GM23338 (cell line): ENCODE results near the gene BMPER. TPM values are rescaled to one million over a fixed set of nuclear protein-coding genes. Genes with fewer than 3 reads are reported as not detected.

Experiments
- ATAC-seq: fragments of 200-7000 bp; cut with Tn5 transposase; 3 replicates; pipeline ENCODE4 v1.9.1; 2020
- DNase-seq: peaks from one replicate; pipeline ENCODE4 v3.0.0-alpha.2; 2015; ENCODE audit warnings: low spot score
- H2AFZ ChIP-seq: fragments of 200-600 bp; sonication (generic); 2 replicates; pipeline ENCODE4 v1.8.0; 2016; ENCODE audit warnings: antibody characterized with exemption, mild to moderate bottlenecking, moderate library complexity
- H3F3A ChIP-seq: fragments of 200-600 bp; sonication (generic); replicated peaks from 2 replicates; pipeline ENCODE4 v1.8.0; 2017; ENCODE audit warnings: antibody characterized with exemption, mixed run types, low read depth
- H3K27ac ChIP-seq: fragments of 200-600 bp; sonication (generic); 2 replicates; pipeline ENCODE4 v1.6.1; 2016; ENCODE audit warnings: low read depth
- H3K27me3 ChIP-seq: fragments of 200-600 bp; sonication (generic); 2 replicates; pipeline ENCODE4 v1.8.0; 2016; ENCODE audit warnings: mild to moderate bottlenecking, mixed run types, moderate library complexity; ENCODE audit not compliant: insufficient read depth
- H3K36me3 ChIP-seq: fragments of 200-600 bp; sonication (generic); 2 replicates; pipeline ENCODE4 v1.8.0; 2016; ENCODE audit warnings: mild to moderate bottlenecking; ENCODE audit not compliant: insufficient read depth
- H3K4me1 ChIP-seq: fragments of 200-600 bp; sonication (generic); 2 replicates; pipeline ENCODE4 v1.8.0; 2016; ENCODE audit warnings: mild to moderate bottlenecking, moderate library complexity; ENCODE audit not compliant: insufficient read depth
- H3K4me2 ChIP-seq: fragments of 200-600 bp; sonication (generic); 2 replicates; pipeline ENCODE4 v1.7.1; 2017; ENCODE audit warnings: mixed run types
- H3K4me3 ChIP-seq: fragments of 200-600 bp; sonication (generic); 2 replicates; pipeline ENCODE4 v1.6.1; 2016; ENCODE audit warnings: mixed run types
- H3K79me2 ChIP-seq: fragments of 200-600 bp; sonication (generic); replicated peaks from 2 replicates; pipeline ENCODE4 v1.8.0; 2017; ENCODE audit warnings: mild to moderate bottlenecking; ENCODE audit not compliant: insufficient read depth
- H3K9me2 ChIP-seq: fragments of 200-600 bp; sonication (generic); 2 replicates; pipeline ENCODE4 v1.8.0; 2017; ENCODE audit not compliant: insufficient read depth
- H4K20me1 ChIP-seq: fragments of 200-600 bp; sonication (generic); replicated peaks from 2 replicates; pipeline ENCODE4 v1.8.0; 2017; ENCODE audit warnings: mild to moderate bottlenecking; ENCODE audit not compliant: insufficient read depth
- H3K27ac Mint-ChIP-seq: 2 replicates; pipeline ENCODE4 v1.8.0; 2020; ENCODE audit warnings: inconsistent platforms, mild to moderate bottlenecking, moderate library complexity, mixed read lengths
- H3K27me3 Mint-ChIP-seq: 3 replicates; pipeline ENCODE4 v1.8.0; 2022; ENCODE audit warnings: low read depth, mild to moderate bottlenecking, moderate library complexity, mixed read lengths, inconsistent platforms; ENCODE audit not compliant: insufficient read depth, poor library complexity
- H3K36me3 Mint-ChIP-seq: 3 replicates; pipeline ENCODE4 v1.8.0; 2021; ENCODE audit warnings: low read depth, mild to moderate bottlenecking, inconsistent platforms, moderate library complexity, mixed read lengths
- H3K4me1 Mint-ChIP-seq: 3 replicates; pipeline ENCODE4 v1.8.0; 2020; ENCODE audit warnings: mild to moderate bottlenecking, inconsistent platforms, mixed read lengths
- H3K4me3 Mint-ChIP-seq: 3 replicates; pipeline ENCODE4 v1.8.0; 2021; ENCODE audit warnings: moderate library complexity, mild to moderate bottlenecking, inconsistent platforms, mixed read lengths
- H3K9me3 Mint-ChIP-seq: 3 replicates; pipeline ENCODE4 v1.8.0; 2020; ENCODE audit warnings: moderate library complexity, mild to moderate bottlenecking, inconsistent platforms, mixed read lengths
- CREB1 ChIP-seq: fragments of 250-450 bp; sonication (Bioruptor Pico); IDR thresholded peaks from 2 replicates; pipeline ENCODE4 v1.5.0; 2020; ENCODE audit warnings: low read depth, mild to moderate bottlenecking, moderate library complexity
- EZH2 ChIP-seq: fragments of 200-600 bp; sonication (generic); IDR thresholded peaks from one replicate; pipeline ENCODE4 v1.8.0; 2017; ENCODE audit warnings: antibody characterized with exemption, mild to moderate bottlenecking, low read depth; ENCODE audit not compliant: unreplicated experiment
- EZH2phosphoT487 ChIP-seq: fragments of 200-600 bp; sonication (generic); IDR thresholded peaks from one replicate; pipeline ENCODE4 v1.8.1; 2018; ENCODE audit warnings: antibody characterized with exemption; ENCODE audit not compliant: unreplicated experiment
- NANOG ChIP-seq: IDR thresholded peaks from 2 replicates; pipeline ENCODE4 v1.6.1; 2016; ENCODE audit warnings: antibody characterized with exemption, borderline replicate concordance
- ZNF114 ChIP-seq: fragments of 250-450 bp; sonication (Bioruptor Pico); IDR thresholded peaks from 2 replicates; pipeline ENCODE4 v1.5.0; 2020; ENCODE audit warnings: mild to moderate bottlenecking, moderate library complexity
- ZNF331 ChIP-seq: fragments of 250-450 bp; sonication (Bioruptor Pico); IDR thresholded peaks from 2 replicates; pipeline ENCODE4 v1.5.0; 2020; ENCODE audit warnings: low read depth, mild to moderate bottlenecking, moderate library complexity
- polyA plus RNA-seq: library from polyadenylated mRNA; unstranded; fragments of >200 nt; fragmentation: Nextera tagmentation; extraction: Ambion mirVana; gene quantifications from 2 replicates; pipeline ENCODE4 v1.2.1, GENCODE V29; 2016
- total RNA-seq: library from RNA; depleted of rRNA; stranded (reverse); fragments of >200 nt; shearing (Covaris generic); gene quantifications from 2 replicates; pipeline ENCODE4 v1.2.3, GENCODE V29; 2014
- TF ChIP-seq, protein P1 (sequence below): fragments of 250-450 bp; sonication (Bioruptor Pico); IDR thresholded peaks from 2 replicates; pipeline ENCODE4 v1.5.0; 2020; ENCODE audit warnings: mild to moderate bottlenecking, moderate library complexity

Gene BMPER
- total and polyA plus RNA-seq, 2 experiments from 2014 or later, result 0.53 to 1.4 TPM

DNA sequence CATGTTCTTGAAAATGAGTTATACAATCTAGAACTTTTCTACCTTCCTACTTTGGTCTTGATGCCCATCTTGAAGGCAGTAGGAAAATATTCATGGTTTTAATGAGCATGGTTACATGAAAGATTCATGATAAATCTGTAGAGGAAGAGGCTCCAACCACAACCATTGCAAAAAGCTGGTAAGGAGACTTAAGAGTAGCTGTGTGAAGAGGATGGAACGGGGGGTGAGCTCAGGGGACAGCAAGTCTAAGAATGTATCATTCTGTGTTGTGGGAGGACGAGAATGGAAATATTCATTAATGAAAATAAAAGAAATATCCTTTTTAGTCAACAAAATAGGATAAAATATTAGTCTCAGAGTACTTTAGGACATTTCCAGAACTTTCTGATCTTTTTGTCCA lies 81.1 kb downstream of the BMPER start:
- ATAC-seq (no peak), DNase-seq (no peak)
- H3K36me3 Mint-ChIP-seq, result peaks cover 3% of the 10 kb centered on the region; the same call in 1 of the 3 replicates
- Histone ChIP-seq H3K27me3 (no peaks in the 10 kb centered on the region), H3K79me2 (no peaks in the 10 kb centered on the region), H3K4me1 (no peaks in the 10 kb centered on the region), H3F3A (no peaks in the 10 kb centered on the region), H3K36me3 (no peaks in the 10 kb centered on the region), H2AFZ (no peak overlapping the region), H3K4me3 (no peak overlapping the region), H3K27ac (no peak overlapping the region), H4K20me1 (no peaks in the 10 kb centered on the region), H3K9me2 (no peaks in the 10 kb centered on the region), H3K4me2 (no peak overlapping the region)
- H3K9me3 Mint-ChIP-seq, result peaks cover 3% of the 10 kb centered on the region; the same call in 2 of the 3 replicates
- H3K27ac Mint-ChIP-seq, result no peak overlapping the region
- no peak overlapping the region for H3K4me3 Mint-ChIP-seq
- TF ChIP-seq ZNF114 (no peak), CREB1 (CRISPR knock-in tag) (no peak), NANOG (no peak), ZNF331 (CRISPR knock-in tag) (no peak), EZH2phosphoT487 (no peak), EZH2 (no peak)
- TF ChIP-seq, protein P1, sequence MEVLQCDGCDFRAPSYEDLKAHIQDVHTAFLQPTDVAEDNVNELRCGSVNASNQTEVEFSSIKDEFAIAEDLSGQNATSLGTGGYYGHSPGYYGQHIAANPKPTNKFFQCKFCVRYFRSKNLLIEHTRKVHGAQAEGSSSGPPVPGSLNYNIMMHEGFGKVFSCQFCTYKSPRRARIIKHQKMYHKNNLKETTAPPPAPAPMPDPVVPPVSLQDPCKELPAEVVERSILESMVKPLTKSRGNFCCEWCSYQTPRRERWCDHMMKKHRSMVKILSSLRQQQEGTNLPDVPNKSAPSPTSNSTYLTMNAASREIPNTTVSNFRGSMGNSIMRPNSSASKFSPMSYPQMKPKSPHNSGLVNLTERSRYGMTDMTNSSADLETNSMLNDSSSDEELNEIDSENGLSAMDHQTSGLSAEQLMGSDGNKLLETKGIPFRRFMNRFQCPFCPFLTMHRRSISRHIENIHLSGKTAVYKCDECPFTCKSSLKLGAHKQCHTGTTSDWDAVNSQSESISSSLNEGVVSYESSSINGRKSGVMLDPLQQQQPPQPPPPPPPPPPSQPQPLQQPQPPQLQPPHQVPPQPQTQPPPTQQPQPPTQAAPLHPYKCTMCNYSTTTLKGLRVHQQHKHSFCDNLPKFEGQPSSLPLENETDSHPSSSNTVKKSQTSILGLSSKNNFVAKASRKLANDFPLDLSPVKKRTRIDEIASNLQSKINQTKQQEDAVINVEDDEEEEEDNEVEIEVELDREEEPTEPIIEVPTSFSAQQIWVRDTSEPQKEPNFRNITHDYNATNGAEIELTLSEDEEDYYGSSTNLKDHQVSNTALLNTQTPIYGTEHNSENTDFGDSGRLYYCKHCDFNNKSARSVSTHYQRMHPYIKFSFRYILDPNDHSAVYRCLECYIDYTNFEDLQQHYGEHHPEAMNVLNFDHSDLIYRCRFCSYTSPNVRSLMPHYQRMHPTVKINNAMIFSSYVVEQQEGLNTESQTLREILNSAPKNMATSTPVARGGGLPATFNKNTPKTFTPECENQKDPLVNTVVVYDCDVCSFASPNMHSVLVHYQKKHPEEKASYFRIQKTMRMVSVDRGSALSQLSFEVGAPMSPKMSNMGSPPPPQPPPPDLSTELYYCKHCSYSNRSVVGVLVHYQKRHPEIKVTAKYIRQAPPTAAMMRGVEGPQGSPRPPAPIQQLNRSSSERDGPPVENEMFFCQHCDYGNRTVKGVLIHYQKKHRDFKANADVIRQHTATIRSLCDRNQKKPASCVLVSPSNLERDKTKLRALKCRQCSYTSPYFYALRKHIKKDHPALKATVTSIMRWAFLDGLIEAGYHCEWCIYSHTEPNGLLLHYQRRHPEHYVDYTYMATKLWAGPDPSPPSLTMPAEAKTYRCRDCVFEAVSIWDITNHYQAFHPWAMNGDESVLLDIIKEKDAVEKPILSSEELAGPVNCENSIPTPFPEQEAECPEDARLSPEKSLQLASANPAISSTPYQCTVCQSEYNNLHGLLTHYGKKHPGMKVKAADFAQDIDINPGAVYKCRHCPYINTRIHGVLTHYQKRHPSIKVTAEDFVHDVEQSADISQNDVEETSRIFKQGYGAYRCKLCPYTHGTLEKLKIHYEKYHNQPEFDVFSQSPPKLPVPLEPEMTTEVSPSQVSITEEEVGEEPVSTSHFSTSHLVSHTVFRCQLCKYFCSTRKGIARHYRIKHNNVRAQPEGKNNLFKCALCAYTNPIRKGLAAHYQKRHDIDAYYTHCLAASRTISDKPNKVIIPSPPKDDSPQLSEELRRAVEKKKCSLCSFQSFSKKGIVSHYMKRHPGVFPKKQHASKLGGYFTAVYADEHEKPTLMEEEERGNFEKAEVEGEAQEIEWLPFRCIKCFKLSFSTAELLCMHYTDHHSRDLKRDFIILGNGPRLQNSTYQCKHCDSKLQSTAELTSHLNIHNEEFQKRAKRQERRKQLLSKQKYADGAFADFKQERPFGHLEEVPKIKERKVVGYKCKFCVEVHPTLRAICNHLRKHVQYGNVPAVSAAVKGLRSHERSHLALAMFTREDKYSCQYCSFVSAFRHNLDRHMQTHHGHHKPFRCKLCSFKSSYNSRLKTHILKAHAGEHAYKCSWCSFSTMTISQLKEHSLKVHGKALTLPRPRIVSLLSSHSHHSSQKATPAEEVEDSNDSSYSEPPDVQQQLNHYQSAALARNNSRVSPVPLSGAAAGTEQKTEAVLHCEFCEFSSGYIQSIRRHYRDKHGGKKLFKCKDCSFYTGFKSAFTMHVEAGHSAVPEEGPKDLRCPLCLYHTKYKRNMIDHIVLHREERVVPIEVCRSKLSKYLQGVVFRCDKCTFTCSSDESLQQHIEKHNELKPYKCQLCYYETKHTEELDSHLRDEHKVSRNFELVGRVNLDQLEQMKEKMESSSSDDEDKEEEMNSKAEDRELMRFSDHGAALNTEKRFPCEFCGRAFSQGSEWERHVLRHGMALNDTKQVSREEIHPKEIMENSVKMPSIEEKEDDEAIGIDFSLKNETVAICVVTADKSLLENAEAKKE (CRISPR knock-in tag), result no peak
- no peaks in the 10 kb centered on the region for H3K27me3 Mint-ChIP-seq
- H3K4me1 Mint-ChIP-seq, result no peaks in the 10 kb centered on the region
